Measurements from ENCODE around the gene HAND1. TPM values are rescaled to one million over a fixed set of nuclear protein-coding genes. Genes with fewer than 3 reads are reported as not detected.

The HAND1 gene
- total and polyA plus RNA-seq, 2 experiments from 2014 or later, result not detected

GRCh38 chr5:154505567-154505966 is 27.5 kb upstream of the HAND1 start:
- DNase-seq (ENCODE audit: low spot score), result peak; percentile 49
- TF ChIP-seq CTCF (conservative IDR thresholded peaks at IDR 0.05; ENCODE audit: low read depth in 2 of 2) (peak; percentile 17 to 43; a peak in 2 of 4 replicates), EZH2phosphoT487 (IDR thresholded peaks at IDR 0.05; ENCODE audit: unreplicated experiment) (no peak)

GRCh38 chr5:154503698-154504039 is 25.6 kb upstream of the HAND1 start:
- no peaks in the 10 kb centered on the region for H3K27me3 ChIP-seq (ENCODE audit: insufficient read depth)
- no peaks in the 10 kb centered on the region for H3K36me3 ChIP-seq (ENCODE audit: insufficient read depth)
- no peak overlapping the region for H3K4me3 Mint-ChIP-seq
- ATAC-seq, result no peak
- peaks cover 3% of the 10 kb centered on the region for H3K4me1 ChIP-seq (ENCODE audit: insufficient read depth)
- H3F3A ChIP-seq (replicated peaks; ENCODE audit: low read depth), result no peaks in the 10 kb centered on the region
- DNase-seq (ENCODE audit: low spot score), result no peak
- no peaks in the 10 kb centered on the region for H3K36me3 Mint-ChIP-seq (ENCODE audit: low read depth)
- no peak overlapping the region for H3K4me2 ChIP-seq
- H3K27me3 Mint-ChIP-seq (ENCODE audit: insufficient read depth, low read depth, poor library complexity), result peaks cover 3% of the 10 kb centered on the region
- 0 out of 2 replicates have a peak overlapping the region, but pooled peaks have one; percentile 23 for H2AFZ ChIP-seq
- H3K4me1 Mint-ChIP-seq, result peaks cover 15% of the 10 kb centered on the region
- no peaks in the 10 kb centered on the region for H3K9me2 ChIP-seq (ENCODE audit: insufficient read depth)
- H4K20me1 ChIP-seq (replicated peaks; ENCODE audit: insufficient read depth), result no peaks in the 10 kb centered on the region
- no peaks in the 10 kb centered on the region for H3K79me2 ChIP-seq (replicated peaks; ENCODE audit: insufficient read depth)
- no peak overlapping the region for H3K27ac ChIP-seq (ENCODE audit: low read depth)
- no peak overlapping the region for H3K4me3 ChIP-seq
- H3K9me3 Mint-ChIP-seq, result no peaks in the 10 kb centered on the region
- H3K27ac Mint-ChIP-seq, result no peak overlapping the region
- TF ChIP-seq STAT1 (IDR thresholded peaks at IDR 0.05; ENCODE audit: unreplicated experiment) (no peak), EZH2 (IDR thresholded peaks at IDR 0.05; ENCODE audit: low read depth, unreplicated experiment) (no peak), CREB1 (CRISPR knock-in tag; IDR thresholded peaks at IDR 0.05; ENCODE audit: low read depth) (no peak), CTCF (conservative IDR thresholded peaks at IDR 0.05; ENCODE audit: low read depth in 2 of 2) (no peak), NANOG (IDR thresholded peaks at IDR 0.05; ENCODE audit: borderline replicate concordance) (no peak), ZNF331 (CRISPR knock-in tag; IDR thresholded peaks at IDR 0.05; ENCODE audit: low read depth) (no peak), POLR2AphosphoS5 (IDR thresholded peaks at IDR 0.05; ENCODE audit: low read depth) (no peak), EZH2phosphoT487 (IDR thresholded peaks at IDR 0.05; ENCODE audit: unreplicated experiment) (no peak), ETS1 (IDR thresholded peaks at IDR 0.05) (no peak), JUNB (IDR thresholded peaks at IDR 0.05; ENCODE audit: unreplicated experiment) (no peak), REST (IDR thresholded peaks at IDR 0.05; ENCODE audit: unreplicated experiment) (no peak), ZNF114 (CRISPR knock-in tag; IDR thresholded peaks at IDR 0.05) (no peak)

More at GRCh38 chr5:154505567-154505966, 27.5 kb upstream of the HAND1 start:
- no peak overlapping the region for H3K27ac ChIP-seq (ENCODE audit: low read depth)
- no peaks in the 10 kb centered on the region for H3K9me3 Mint-ChIP-seq
- H3K27me3 Mint-ChIP-seq (ENCODE audit: insufficient read depth, low read depth, poor library complexity), result peaks cover 3% of the 10 kb centered on the region
- H3K79me2 ChIP-seq (replicated peaks; ENCODE audit: insufficient read depth), result no peaks in the 10 kb centered on the region
- H3K36me3 Mint-ChIP-seq (ENCODE audit: low read depth), result no peaks in the 10 kb centered on the region
- no peak overlapping the region for H3K4me2 ChIP-seq
- no peaks in the 10 kb centered on the region for H4K20me1 ChIP-seq (replicated peaks; ENCODE audit: insufficient read depth)
- no peaks in the 10 kb centered on the region for H3K27me3 ChIP-seq (ENCODE audit: insufficient read depth)
- peak; percentile 86 for ATAC-seq
- no peak overlapping the region for H3K27ac Mint-ChIP-seq
- no peaks in the 10 kb centered on the region for H3K9me2 ChIP-seq (ENCODE audit: insufficient read depth)
- H3K4me1 ChIP-seq (ENCODE audit: insufficient read depth), result peaks cover 3% of the 10 kb centered on the region
- H2AFZ ChIP-seq, result no peak overlapping the region
- no peak overlapping the region for H3K4me3 Mint-ChIP-seq
- H3K4me1 Mint-ChIP-seq, result peaks cover 17% of the 10 kb centered on the region
- no peaks in the 10 kb centered on the region for H3F3A ChIP-seq (replicated peaks; ENCODE audit: low read depth)
- H3K36me3 ChIP-seq (ENCODE audit: insufficient read depth), result no peaks in the 10 kb centered on the region
- H3K4me3 ChIP-seq, result no peak overlapping the region
